ENCODE measurements around the gene GRK5.
"Not testable (repeated sequence)": the region's sequence is repeated elsewhere in the genome, so short reads cannot be mapped to it uniquely, and the experiment has no call there.

Gene GRK5

DNA sequence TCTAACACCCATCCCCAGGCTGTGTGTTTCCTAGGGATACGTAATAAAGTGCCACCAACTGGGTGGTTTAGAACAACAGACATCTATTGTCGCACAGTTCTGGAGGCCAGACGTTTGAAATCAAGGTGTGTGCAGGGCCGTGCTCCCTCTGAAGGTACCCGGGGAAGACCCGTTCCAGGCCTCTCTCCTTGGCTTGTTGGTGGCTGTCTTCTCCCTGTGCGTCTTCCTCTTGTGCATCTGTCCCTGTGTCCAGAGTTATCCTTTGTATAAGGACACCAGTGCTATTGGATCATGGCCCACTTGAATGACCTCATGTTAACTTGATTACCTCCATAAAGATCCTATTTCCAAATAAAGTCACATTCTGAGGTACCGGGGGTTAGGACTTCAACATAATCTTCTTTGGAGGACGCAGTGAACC is 15.6 kb downstream of the GRK5 start:
- Histone ChIP-seq H3K4me1 (peaks cover 14% of the 10 kb centered on the region), H3K9me3 (no peaks in the 10 kb centered on the region), H3K4me3 (ENCODE audit: low read depth, low read length) (no peak overlapping the region), H3K36me3 (no peaks in the 10 kb centered on the region), H3K27me3 (no peaks in the 10 kb centered on the region)
- TF ChIP-seq, protein P1, sequence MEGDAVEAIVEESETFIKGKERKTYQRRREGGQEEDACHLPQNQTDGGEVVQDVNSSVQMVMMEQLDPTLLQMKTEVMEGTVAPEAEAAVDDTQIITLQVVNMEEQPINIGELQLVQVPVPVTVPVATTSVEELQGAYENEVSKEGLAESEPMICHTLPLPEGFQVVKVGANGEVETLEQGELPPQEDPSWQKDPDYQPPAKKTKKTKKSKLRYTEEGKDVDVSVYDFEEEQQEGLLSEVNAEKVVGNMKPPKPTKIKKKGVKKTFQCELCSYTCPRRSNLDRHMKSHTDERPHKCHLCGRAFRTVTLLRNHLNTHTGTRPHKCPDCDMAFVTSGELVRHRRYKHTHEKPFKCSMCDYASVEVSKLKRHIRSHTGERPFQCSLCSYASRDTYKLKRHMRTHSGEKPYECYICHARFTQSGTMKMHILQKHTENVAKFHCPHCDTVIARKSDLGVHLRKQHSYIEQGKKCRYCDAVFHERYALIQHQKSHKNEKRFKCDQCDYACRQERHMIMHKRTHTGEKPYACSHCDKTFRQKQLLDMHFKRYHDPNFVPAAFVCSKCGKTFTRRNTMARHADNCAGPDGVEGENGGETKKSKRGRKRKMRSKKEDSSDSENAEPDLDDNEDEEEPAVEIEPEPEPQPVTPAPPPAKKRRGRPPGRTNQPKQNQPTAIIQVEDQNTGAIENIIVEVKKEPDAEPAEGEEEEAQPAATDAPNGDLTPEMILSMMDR (IDR thresholded peaks at IDR 0.05; ENCODE audit: low read depth, low read length) = no peak
- DNase-seq = no peak

DNA sequence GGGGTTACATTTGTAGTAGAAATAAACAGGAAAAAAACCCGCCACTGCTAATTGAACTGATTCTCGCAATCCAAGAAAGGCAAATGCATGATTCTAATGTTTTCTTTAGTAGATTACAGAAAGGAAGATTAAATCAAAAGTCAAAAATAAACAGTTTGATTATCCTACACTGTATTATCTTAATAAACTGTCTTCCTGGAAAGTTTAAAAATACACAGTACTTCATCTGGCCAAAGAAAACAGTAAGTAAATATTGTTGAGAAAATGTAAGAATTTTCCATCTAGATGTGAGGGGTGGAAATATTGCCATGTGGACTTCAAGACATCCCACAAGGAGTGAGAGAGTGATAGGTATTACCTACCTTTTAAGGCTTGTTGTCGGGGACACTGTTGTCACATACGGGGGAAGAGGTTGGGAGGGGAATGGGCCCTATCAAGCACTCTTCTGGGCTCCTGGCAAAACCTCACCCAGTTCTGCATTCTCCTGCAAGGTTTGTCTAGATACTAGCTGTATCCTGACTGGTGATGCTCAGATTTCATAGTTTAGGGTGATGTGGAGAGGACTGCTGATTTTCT is 17.8 kb downstream of the GRK5 start:
- Histone ChIP-seq H3K36me3 (no peaks in the 10 kb centered on the region), H3K9me3 (no peaks in the 10 kb centered on the region), H3K4me1 (peaks cover 14% of the 10 kb centered on the region), H3K4me3 (ENCODE audit: low read depth, low read length) (no peak overlapping the region), H3K27me3 (no peaks in the 10 kb centered on the region)
- TF ChIP-seq, protein P1 (IDR thresholded peaks at IDR 0.05; ENCODE audit: low read depth, low read length) = no peak
- no peak for DNase-seq

DNA sequence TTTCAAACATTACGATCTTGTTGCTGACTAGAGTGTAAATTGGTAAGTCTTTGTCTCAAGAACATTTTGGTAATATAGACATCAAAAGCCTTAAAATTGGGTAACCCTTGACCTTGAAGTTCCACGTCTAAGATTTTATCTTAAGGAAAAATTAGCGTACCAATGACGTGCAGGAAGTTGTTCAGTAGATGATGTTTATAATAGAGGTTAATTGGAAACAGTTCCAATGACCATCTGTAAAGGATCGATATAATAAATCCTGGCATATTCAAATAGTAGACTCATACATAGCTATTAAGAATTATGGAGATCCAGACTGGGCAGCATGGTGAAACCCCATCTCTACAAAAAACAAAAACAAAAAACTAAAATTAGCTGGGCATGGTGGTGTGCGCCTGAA is 20.5 kb downstream of the GRK5 start:
- Histone ChIP-seq H3K36me3 (no peaks in the 10 kb centered on the region), H3K27me3 (no peaks in the 10 kb centered on the region), H3K4me3 (ENCODE audit: low read depth, low read length) (no peak overlapping the region), H3K9me3 (no peaks in the 10 kb centered on the region), H3K4me1 (peaks cover 5% of the 10 kb centered on the region)
- no peak for DNase-seq
- TF ChIP-seq, protein P1 (IDR thresholded peaks at IDR 0.05; ENCODE audit: low read depth, low read length) = no peak

- Histone ChIP-seq H3K36me3 (no peaks in the 10 kb centered on the region), H3K4me1 (no peaks in the 10 kb centered on the region), H3K4me3 (ENCODE audit: low read depth, low read length) (no peak overlapping the region), H3K9me3 (no peaks in the 10 kb centered on the region), H3K27me3 (no peaks in the 10 kb centered on the region)
- TF ChIP-seq, protein P1 (IDR thresholded peaks at IDR 0.05; ENCODE audit: low read depth, low read length) = no peak
- DNase-seq = no peak
Observed at GRCh38 chr10:119231654-119232053, 24.3 kb downstream of the GRK5 start.

DNA sequence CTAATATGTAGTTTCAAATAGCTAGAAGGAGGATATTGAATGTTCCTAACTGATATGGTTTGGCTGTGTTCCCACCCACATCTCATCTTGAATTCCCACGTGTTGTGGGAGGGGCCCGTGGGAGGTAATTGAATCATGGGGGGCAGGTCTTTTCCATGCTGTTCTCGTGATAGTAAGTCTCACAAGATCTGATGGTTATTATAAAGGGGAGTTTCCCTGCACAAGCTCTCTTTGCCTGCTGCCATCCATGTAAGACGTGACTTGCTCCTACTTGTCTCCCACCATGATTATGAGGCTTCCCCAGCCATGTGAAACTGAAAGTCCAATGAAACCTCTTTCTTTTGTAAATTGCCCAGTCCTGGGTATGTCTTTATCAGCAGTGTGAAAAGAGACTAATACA is 25.1 kb downstream of the GRK5 start:
- not testable (repeated sequence) for H3K4me3 ChIP-seq (ENCODE audit: low read depth, low read length); DNase-seq; H3K9me3 ChIP-seq; H3K27me3 ChIP-seq; H3K36me3 ChIP-seq; H3K4me1 ChIP-seq

DNA sequence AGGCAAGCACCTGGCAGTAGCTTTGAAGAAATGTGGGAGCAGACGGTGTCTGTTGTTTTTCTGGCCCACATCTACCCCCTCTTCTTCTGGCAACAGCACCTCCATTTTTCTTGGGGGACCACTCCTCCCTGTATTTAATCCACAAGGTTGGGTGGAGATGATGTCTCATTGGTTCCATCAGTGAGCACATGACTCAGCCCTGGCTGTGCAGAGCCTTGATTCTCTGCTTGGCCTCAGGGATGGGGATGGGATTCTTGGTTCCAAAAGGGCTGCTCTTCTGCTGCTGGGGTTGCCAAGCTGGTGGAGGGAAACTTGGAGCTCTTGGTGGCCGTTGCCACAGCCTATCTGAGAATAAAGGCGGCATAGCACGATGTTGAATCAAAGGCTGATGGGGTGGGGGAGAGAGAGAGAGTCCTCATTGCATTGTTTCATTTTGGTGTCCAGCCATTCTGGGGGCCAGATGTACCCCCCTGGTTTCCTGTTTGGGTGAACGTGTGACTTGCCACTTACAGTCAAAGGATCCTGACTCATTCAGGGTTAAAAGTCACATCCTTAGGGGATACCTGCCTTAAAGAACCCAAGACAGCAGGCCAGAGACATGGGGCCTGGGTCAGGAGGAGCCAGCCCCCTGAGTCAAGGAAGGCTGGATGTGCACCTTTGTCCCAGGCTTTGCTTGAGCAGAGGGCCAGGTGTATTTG is 25.9 kb downstream of the GRK5 start:
- Histone ChIP-seq H3K4me1 (peaks cover 4% of the 10 kb centered on the region), H3K27me3 (no peaks in the 10 kb centered on the region), H3K9me3 (no peaks in the 10 kb centered on the region), H3K4me3 (ENCODE audit: low read depth, low read length) (no peak overlapping the region), H3K36me3 (no peaks in the 10 kb centered on the region)
- DNase-seq = no peak
- TF ChIP-seq, protein P1 (IDR thresholded peaks at IDR 0.05; ENCODE audit: low read depth, low read length) = no peak
